ENCODE data around the gene MYH4.

MYH4 gene

GRCh38 chr17:10499950-10500349 is 30.6 kb upstream of the MYH4 start:
- DNase-seq (no peak), ATAC-seq (ENCODE audit: insufficient read depth, low read depth) (no peak)
- TF ChIP-seq EZH2 (IDR thresholded peaks at IDR 0.05; ENCODE audit: borderline replicate concordance, low read depth, low read length, severe bottlenecking): no peak
- TF ChIP-seq CTCF (IDR thresholded peaks at IDR 0.05; ENCODE audit: borderline replicate concordance, extremely low read depth, low read length, poor library complexity, severe bottlenecking): no peak

GRCh38 chr17:10492004-10492403 is 22.6 kb upstream of the MYH4 start:
- no peak overlapping the region for H3K27ac ChIP-seq (ENCODE audit: low read length)
- no peaks in the 10 kb centered on the region for H4K20me1 ChIP-seq (ENCODE audit: insufficient read depth, low read length)
- H3K4me2 ChIP-seq (ENCODE audit: insufficient read depth, low read length): no peak overlapping the region
- ATAC-seq (ENCODE audit: insufficient read depth, low read depth) (no peak), DNase-seq (no peak)
- H3K4me1 ChIP-seq (ENCODE audit: insufficient read depth, low read length): no peaks in the 10 kb centered on the region
- no peaks in the 10 kb centered on the region for H3K79me2 ChIP-seq (ENCODE audit: insufficient read depth, low read length)
- H3K9ac ChIP-seq (ENCODE audit: low read depth, low read length): no peak overlapping the region
- peaks cover 5% of the 10 kb centered on the region for H3K27me3 ChIP-seq (ENCODE audit: insufficient read depth, low read length, poor library complexity)
- no peak for TF ChIP-seq EZH2 (IDR thresholded peaks at IDR 0.05; ENCODE audit: borderline replicate concordance, low read depth, low read length, severe bottlenecking)
- no peak for TF ChIP-seq CTCF (IDR thresholded peaks at IDR 0.05; ENCODE audit: borderline replicate concordance, extremely low read depth, low read length, poor library complexity, severe bottlenecking)
- no peak overlapping the region for H3K4me3 ChIP-seq (ENCODE audit: low read depth in 1 of 2, low read length in 2 of 2)
- H3K9me3 ChIP-seq (ENCODE audit: insufficient read depth, low read length, severe bottlenecking): peaks cover 9% of the 10 kb centered on the region
- H2AFZ ChIP-seq (ENCODE audit: low read depth, low read length): no peak overlapping the region
- H3K36me3 ChIP-seq (ENCODE audit: insufficient read depth, low read length): no peaks in the 10 kb centered on the region

More at GRCh38 chr17:10499950-10500349, 30.6 kb upstream of the MYH4 start:
- Histone ChIP-seq H3K9me3 (ENCODE audit: insufficient read depth, low read length, severe bottlenecking) (no peaks in the 10 kb centered on the region), H4K20me1 (ENCODE audit: insufficient read depth, low read length) (no peaks in the 10 kb centered on the region), H3K27me3 (ENCODE audit: insufficient read depth, low read length, poor library complexity) (peaks cover 13% of the 10 kb centered on the region), H3K4me3 (ENCODE audit: low read depth in 1 of 2, low read length in 2 of 2) (no peak overlapping the region), H3K79me2 (ENCODE audit: insufficient read depth, low read length) (no peaks in the 10 kb centered on the region), H3K4me1 (ENCODE audit: insufficient read depth, low read length) (no peaks in the 10 kb centered on the region), H3K36me3 (ENCODE audit: insufficient read depth, low read length) (no peaks in the 10 kb centered on the region), H2AFZ (ENCODE audit: low read depth, low read length) (no peak overlapping the region), H3K9ac (ENCODE audit: low read depth, low read length) (no peak overlapping the region), H3K4me2 (ENCODE audit: insufficient read depth, low read length) (no peak overlapping the region), H3K27ac (ENCODE audit: low read length) (no peak overlapping the region)

- H3K27ac ChIP-seq (ENCODE audit: low read length): no peak overlapping the region
- H2AFZ ChIP-seq (ENCODE audit: low read depth, low read length): no peak overlapping the region
- peaks cover 7% of the 10 kb centered on the region for H3K9me3 ChIP-seq (ENCODE audit: insufficient read depth, low read length, severe bottlenecking)
- DNase-seq (no peak), ATAC-seq (ENCODE audit: insufficient read depth, low read depth) (no peak)
- TF ChIP-seq CTCF (IDR thresholded peaks at IDR 0.05; ENCODE audit: borderline replicate concordance, extremely low read depth, low read length, poor library complexity, severe bottlenecking) (no peak), EZH2 (IDR thresholded peaks at IDR 0.05; ENCODE audit: borderline replicate concordance, low read depth, low read length, severe bottlenecking) (no peak)
- no peak overlapping the region for H3K4me2 ChIP-seq (ENCODE audit: insufficient read depth, low read length)
- H3K79me2 ChIP-seq (ENCODE audit: insufficient read depth, low read length): no peaks in the 10 kb centered on the region
- no peaks in the 10 kb centered on the region for H3K4me1 ChIP-seq (ENCODE audit: insufficient read depth, low read length)
- no peaks in the 10 kb centered on the region for H4K20me1 ChIP-seq (ENCODE audit: insufficient read depth, low read length)
- no peaks in the 10 kb centered on the region for H3K36me3 ChIP-seq (ENCODE audit: insufficient read depth, low read length)
- H3K9ac ChIP-seq (ENCODE audit: low read depth, low read length): no peak overlapping the region
- H3K27me3 ChIP-seq (ENCODE audit: insufficient read depth, low read length, poor library complexity): peaks cover 2% of the 10 kb centered on the region
- H3K4me3 ChIP-seq (ENCODE audit: low read depth in 1 of 2, low read length in 2 of 2): no peak overlapping the region
Measured at GRCh38 chr17:10482252-10482651, 12.9 kb upstream of the MYH4 start.

GRCh38 chr17:10477701-10478100 is 8.3 kb upstream of the MYH4 start:
- ATAC-seq (ENCODE audit: insufficient read depth, low read depth) (no peak), DNase-seq (no peak)
- no peak overlapping the region for H3K9ac ChIP-seq (ENCODE audit: low read depth, low read length)
- H3K4me2 ChIP-seq (ENCODE audit: insufficient read depth, low read length): no peak overlapping the region
- H3K27ac ChIP-seq (ENCODE audit: low read length): no peak overlapping the region
- H3K4me1 ChIP-seq (ENCODE audit: insufficient read depth, low read length): no peaks in the 10 kb centered on the region
- no peaks in the 10 kb centered on the region for H4K20me1 ChIP-seq (ENCODE audit: insufficient read depth, low read length)
- no peak overlapping the region for H2AFZ ChIP-seq (ENCODE audit: low read depth, low read length)
- no peaks in the 10 kb centered on the region for H3K36me3 ChIP-seq (ENCODE audit: insufficient read depth, low read length)
- no peak for TF ChIP-seq EZH2 (IDR thresholded peaks at IDR 0.05; ENCODE audit: borderline replicate concordance, low read depth, low read length, severe bottlenecking)
- TF ChIP-seq CTCF (IDR thresholded peaks at IDR 0.05; ENCODE audit: borderline replicate concordance, extremely low read depth, low read length, poor library complexity, severe bottlenecking): no peak
- H3K9me3 ChIP-seq (ENCODE audit: insufficient read depth, low read length, severe bottlenecking): peaks cover 7% of the 10 kb centered on the region
- peaks cover 6% of the 10 kb centered on the region for H3K27me3 ChIP-seq (ENCODE audit: insufficient read depth, low read length, poor library complexity)
- no peak overlapping the region for H3K4me3 ChIP-seq (ENCODE audit: low read depth in 1 of 2, low read length in 2 of 2)
- no peaks in the 10 kb centered on the region for H3K79me2 ChIP-seq (ENCODE audit: insufficient read depth, low read length)
